HG03439 (cell line): ENCODE measurements around the gene DAGLA.

Experiments used
- ATAC-seq: cut with Tn5 transposase; IDR thresholded peaks from one replicate; pipeline ENCODE4 v1.9.1; 2021; ENCODE audit warnings: mild to moderate bottlenecking, moderate library complexity; ENCODE audit not compliant: unreplicated experiment

Gene DAGLA

DNA sequence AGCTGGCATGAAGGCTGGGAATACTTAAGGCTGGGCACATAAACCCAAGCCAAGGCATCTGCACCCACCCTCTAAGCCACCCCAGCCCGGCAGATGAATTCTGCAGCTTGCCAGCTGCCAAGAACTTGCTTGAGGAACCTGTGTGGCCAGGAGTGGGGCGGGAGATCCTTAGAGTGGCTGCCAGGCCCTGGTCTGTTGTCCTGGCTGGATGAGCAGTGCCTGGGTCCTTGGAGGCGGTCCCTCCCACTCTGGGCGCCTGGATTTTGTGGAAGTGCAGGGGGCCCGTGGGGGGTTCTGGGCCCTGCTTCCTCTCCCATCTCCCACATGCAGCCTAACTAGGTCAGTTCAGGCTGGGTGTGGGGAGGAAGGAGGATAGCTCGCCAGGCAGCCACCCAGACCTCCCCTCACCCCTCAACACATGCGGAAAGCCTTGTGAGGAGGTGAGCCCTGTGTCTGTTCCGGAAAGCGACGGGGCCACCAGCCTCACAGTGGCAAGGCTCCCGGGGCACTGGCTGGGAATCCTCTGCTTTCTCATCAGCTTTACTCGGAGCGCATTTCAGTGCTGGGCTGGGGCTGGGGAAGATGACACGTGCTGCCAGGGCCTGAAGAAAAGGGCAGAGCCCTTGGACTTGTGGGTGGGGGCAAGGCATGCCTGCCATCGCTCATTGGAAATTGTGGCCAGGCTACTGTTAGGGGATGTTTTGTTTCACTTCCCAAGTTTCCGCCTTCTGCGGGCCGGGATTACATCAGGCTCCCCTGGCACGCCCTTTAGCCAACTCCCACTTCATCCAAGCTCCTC, 8.4 kb downstream of the DAGLA start:
- no peak for ATAC-seq

- ATAC-seq = no peak
Observed at GRCh38 chr11:61689164-61689496, 8.9 kb downstream of the DAGLA start.

DNA sequence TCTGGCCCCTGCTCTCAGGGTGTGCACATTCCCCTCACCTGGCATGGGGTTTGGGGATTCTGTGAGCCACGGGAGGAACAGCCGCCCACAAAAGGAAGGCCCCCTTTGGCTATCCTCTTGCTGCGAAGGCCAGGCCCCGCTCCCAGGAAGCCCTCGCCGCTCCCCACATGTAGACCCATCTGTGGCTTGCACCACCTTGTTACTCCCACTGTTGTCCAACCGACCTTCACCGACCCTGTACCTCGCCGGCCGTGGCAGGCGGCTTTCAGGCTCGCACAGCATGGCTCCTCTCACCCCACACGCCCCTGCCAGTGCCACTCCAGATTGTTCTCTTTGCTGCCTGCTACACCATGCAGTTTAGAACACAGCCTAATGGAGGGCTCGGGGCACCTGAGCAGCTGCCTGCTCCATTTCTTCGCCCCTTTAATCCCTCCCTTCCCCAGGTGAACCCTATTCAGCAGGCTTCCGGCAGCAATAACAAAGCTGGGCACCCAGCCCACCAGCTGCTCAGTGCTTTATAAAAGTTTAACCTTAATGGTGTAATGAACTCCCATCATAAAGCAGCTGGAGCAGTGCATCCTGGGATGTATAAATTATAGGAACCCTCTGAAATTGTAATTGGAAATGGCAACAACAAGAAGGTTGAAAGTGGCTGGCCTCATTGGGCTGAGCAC, 10.7 kb downstream of the DAGLA start:
- ATAC-seq = no peak

DNA sequence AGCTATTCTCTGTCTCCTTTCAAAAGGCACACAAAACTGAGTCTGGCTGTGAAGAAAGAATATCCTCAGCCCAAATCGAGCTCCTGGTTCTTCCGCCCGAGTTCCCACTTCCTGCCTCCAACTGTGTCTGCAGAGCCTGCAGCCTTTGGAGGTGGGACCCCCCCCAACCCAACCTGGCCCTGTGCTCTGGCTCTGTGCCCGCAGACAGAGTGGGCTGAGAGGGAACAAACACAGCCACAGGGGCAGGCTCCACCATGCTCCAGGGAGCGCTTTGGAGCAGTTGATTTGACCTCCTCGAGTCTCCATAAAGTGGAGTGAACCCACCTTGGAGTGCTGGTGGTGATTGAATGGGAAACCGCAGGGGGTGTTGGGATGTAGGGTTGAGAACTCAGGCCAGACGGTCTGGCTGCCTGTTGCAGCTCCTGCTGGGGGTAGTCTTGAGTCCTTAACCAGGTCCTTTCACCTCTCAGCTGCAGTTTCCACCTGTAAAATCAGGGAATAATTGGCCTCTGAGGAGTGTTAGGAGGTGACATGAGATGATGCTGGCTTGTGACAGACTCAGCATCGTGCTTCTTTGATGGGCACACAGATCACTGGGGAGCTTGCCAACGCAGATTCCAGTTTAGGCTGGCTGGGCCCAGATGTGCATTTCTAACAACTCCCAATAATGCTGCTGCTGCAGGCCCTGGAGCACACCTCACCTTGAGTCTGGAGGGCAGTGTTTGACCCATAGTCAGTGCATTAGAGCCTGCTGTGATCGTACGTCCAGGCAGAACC, 11.4 kb downstream of the DAGLA start:
- no peak for ATAC-seq

- ATAC-seq = no peak
Observed at GRCh38 chr11:61693922-61694601, 13.9 kb downstream of the DAGLA start.

- ATAC-seq = no peak
Observed at GRCh38 chr11:61694602-61694939, 14.4 kb downstream of the DAGLA start.

GRCh38 chr11:61694946-61695706, 14.9 kb downstream of the DAGLA start:
- no peak for ATAC-seq

DNA sequence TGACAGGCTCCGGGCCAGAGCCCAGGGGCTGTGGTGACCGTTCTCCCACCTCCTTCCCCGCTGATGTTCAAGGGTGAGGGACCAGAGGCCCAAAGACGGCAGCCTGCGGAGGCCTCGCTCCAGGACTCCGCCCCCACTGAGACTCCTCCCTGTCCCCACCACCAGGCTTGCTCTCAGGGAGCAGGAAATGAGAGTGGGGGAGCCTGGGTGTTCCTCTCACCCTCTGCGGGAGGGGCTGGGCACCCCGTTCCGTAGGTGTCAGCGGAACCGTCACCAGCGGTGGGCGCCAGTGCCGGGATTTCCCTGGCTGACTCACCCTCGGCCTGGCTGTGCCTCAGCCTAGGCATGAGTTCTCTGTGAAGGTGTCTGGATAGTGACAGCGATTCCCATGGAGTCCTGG, 15.7 kb downstream of the DAGLA start:
- ATAC-seq = peak; percentile 67

- no peak for ATAC-seq
Observed at GRCh38 chr11:61696602-61697001, 16.4 kb downstream of the DAGLA start.

DNA sequence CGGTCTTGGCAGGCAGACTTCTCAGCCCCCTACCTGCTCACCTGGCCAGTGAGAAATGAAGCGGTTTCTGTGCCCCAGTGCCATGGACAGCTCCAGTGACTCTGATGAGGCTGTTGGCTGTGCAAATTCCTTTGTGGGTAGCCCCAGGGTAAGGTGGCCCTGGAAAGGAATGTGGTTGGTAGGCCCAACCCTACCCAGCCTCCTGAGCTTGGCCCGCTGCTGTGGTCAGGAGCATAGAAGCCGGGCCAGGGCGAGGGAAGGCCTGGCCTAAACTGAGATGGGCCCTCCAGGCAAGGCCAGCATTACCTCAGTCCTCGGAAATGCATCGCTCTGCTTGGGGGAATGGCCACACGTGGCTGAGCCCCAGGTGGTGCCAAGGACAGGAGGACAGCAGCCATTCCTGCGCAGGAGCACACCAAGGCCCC, 16.9 kb downstream of the DAGLA start:
- no peak for ATAC-seq

DNA sequence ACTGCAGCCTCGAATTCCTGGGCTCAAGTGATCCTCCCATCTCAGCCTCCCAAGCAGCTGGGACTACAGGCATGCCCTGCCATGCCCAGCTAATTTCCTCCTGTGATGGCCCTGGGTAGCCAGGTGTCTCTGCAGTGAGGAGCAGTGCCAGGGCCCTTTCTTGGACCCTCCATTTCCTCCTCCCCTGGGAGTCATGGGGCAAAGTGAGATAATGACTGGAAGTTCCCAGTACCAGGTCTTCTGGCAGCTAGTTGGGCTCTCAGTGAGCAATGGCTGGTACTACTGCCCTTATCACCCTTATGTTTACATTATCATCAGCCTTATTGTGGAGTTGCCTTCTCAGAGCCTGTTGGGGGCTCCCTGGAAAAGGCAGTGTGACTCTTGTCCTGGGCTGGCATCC, 17.6 kb downstream of the DAGLA start:
- no peak for ATAC-seq

DNA sequence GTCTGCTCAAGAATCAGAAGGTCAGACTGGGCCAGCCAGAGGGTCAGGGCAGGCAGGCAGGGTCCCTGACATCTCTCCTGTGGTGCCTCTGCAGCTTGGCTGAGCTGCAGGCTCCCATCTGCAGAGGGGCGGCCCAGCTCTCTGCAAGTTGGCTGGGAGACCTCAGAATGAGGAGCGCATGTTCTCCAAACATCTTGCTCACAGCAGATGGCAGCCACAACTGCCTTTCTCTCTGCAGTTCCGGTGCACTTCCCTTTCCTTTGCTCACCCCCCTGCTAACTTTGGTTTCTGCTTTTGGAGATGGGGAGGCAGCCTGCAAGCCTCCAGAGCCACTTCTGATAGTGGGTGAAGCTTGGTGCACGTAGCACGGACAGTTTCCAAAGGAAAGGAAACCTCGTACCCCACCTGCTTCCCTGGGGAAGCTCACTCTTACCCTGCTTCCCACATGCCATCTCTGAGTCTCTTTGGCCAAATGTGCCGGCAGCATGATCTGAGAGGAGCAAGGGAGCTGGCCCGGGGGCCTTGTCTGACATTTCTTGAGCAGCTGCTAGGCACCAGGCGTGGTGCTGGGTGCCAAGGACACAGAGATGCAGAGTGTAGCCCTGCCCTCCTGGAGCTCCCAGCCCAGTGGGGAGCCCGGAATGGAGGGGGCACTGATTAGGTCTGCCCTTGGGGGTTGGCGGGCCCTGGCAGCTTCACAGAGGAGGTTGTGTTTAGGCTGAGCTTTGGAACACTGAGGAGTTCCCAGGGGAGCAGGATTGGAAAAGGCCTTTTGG, 18.2 kb downstream of the DAGLA start:
- ATAC-seq = no peak

GRCh38 chr11:61699737-61700160, 19.6 kb downstream of the DAGLA start:
- ATAC-seq = no peak

DNA sequence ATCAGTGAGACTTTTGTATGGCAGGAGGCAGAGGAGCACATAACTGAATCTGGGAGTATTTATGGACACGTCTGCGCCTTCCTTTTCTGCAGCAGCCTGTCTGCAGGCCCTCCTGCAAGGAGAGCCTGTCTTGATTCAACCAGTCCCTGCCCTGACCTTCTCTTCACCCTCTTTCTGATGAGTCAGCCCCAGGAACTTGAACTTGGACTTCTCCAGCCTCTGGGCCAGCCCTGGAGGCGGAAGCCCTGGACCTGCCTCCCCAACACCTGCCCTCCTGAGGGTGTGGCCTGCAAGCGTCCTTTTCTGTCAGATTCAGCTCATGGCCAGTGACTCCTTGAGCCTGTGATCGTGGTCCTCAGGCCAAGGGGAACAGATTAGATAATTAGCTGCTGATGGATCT, 20.0 kb downstream of the DAGLA start:
- no peak for ATAC-seq

DNA sequence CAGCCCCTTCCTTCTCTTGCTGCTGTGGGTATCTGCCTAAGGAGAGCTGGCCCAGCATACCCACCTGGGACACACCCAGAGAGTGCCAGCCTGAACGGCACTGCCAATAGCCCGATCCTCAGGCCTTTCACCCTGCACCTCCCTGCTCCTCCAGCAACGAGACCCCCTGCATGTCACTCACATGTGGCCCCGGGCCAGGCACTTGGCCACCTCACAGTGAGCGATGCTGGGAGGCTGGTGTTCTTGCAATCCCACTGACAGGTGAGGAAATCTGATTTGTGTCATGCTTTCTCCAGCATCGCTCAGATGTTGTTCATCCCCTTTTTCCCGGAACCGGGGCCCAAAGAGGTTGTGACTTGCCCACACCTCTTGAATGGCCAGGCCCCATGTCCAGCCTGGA, 20.5 kb downstream of the DAGLA start:
- ATAC-seq = no peak

GRCh38 chr11:61701242-61701886, 21.2 kb downstream of the DAGLA start:
- no peak for ATAC-seq

DNA sequence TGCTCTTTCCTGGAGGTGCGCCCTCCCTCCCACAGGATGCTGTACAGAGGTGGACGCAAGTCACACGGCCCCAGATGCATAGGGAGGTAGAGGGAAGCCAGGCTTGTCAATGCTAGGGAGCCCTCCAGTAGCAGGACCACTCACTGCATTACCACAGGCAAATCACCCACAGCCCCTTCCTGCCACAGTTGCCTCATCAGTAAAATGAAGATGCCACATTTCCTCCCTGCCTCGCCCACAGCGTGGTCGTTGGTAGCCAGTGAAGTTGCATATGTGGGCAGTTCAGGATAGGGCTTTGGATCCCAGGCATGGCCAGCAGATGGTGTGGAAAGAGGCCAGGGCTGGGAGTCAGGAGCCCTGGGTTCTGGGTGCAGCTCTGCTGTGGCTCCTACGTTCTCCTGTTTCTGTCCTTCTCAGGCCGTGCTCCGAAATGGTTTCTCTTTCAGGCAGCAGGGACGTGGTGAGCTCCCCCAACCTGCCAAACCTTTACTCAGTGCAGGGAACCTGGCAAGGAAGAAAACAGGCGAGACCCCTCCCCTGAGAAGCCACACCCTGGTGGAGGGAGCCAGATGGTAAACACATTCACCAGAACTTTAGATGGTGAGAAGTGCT, 22.6 kb downstream of the DAGLA start:
- ATAC-seq = no peak

DNA sequence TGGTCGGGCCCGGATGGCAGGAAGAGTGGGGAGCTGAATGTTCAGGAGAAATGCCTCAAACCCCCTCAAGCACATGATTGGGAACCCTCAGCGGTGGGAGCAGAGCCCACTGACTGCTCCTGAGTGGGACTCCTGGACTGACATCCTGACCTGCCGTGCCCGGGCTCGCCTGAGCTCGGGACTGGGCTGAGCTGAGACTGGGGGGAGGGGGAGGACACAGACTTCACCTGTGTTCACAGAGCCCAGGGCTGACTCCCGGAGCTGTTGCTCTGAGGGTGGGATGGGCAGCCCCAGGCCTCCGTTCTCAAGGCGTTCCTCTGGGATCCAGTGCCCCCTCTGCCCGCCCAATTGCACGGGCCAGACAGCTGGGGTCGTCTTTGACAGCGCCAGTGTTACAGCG, 24.6 kb downstream of the DAGLA start:
- no peak for ATAC-seq
